ENCODE measurements around the gene EPN1.

Gene EPN1

GRCh38 chr19:55680339-55681130, 5.5 kb downstream of the EPN1 start:
- no peak for DNase-seq

DNA sequence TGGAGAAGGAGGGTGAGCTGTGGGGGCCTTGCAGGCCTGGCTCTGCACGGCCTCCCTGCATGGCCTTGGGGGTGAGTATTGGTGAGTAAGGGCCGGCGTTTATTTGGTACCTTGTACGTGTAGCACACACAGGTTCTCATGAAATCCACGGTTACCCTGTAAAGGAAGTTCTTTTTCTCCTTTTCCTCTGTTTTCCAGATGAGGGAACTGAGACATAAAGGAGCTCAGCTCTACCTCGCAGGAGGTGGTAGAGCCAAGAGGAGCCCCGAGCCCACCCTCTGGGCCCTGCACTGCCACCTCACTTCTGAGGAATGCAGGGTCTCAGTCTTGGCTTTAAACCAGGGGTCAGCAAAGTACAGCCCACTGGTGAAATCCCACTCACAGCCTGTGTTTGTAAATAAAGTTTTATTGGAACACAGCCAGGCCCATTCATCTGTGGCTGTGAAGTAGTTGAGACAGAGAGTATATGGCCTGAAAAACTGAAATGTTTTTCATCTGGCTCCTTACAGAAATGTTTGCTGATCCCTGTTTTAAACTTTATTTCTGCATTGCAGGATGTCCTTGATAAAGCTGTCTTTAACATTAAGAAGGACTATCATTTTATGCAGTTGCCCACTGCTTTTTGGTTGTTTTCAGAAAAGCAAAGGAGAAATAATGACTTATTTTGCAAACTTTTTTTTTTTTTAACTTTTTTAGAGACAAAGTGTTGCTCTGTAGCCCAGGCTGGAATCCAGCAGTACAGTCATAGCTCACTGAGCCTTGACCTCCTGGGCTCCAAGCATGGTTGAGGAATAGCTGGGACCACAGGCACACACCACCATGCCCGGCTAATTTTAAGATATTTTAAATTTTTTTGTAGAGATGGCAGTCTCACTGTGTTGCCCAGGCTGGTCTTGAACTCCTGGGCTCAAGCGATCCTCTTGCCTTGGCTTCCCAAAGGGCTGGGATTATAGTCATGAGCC, 6.4 kb downstream of the EPN1 start:
- DNase-seq = no peak

- no peak for DNase-seq
Measured at GRCh38 chr19:55683449-55684261, 8.6 kb downstream of the EPN1 start.

DNA sequence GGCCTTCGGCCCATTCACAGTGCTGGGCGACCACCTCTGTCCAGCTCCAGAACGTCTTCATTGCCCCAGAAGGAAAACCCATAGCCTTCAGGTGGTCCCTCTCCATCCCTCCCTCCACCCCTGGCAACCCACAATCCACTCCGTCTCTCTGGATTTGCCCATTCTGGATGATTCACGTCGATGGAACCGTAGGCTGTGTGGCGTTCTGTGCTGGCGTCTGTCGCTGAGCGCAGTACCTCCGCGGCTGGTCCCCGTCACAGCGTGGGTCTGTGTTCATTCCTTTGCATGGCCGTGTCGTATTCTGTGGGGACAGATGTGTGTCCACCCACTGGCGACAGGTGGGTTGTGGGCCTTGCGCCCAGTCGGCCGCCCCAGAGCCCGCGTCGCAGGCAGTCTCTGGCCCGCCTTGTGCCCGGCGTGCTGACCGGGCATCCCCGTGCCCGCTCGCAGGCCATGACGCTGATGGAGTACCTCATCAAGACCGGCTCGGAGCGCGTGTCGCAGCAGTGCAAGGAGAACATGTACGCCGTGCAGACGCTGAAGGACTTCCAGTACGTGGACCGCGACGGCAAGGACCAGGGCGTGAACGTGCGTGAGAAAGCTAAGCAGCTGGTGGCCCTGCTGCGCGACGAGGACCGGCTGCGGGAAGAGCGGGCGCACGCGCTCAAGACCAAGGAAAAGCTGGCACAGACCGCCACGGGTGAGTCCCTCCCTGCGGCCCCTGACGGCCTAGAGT, 10.1 kb downstream of the EPN1 start:
- no peak for DNase-seq

GRCh38 chr19:55685776-55686175, 10.8 kb downstream of the EPN1 start:
- DNase-seq = no peak

DNA sequence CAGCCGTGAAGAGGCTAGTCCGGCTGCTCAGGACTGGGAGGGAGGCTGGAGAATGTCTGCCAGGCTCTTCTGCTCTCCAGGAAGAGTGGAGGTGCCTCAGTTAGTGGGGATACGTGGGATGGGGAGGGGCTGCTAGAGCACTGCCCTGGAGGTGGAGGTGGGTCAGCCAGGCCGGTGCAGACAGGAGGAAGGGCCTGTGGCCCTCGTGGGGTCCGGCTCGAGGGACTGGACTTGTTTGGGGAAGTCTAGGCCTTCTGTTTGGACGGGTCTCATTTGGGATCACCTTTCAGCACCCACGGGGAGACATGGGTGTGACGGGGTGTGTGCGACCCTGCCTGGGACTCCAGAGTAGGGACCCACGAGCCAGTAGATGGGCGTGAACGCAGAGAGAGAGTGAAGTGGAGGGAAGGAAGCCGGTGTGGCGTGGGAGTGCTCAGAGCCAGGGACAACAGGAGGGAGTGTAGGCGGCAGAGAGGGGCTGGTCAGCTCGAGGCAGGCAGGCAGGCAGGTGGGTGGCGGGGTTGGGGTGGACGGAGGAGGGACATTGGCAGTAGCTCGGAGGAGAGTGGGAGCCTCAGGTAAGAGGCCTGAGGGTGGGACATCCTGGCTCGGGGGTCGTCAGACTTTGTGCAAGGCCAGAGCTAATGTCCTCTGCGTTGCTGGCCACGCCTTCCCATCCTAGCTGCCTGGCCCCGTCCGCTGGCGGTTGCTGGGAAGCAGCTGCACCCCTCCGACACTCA, 11.5 kb downstream of the EPN1 start:
- no peak for DNase-seq

DNA sequence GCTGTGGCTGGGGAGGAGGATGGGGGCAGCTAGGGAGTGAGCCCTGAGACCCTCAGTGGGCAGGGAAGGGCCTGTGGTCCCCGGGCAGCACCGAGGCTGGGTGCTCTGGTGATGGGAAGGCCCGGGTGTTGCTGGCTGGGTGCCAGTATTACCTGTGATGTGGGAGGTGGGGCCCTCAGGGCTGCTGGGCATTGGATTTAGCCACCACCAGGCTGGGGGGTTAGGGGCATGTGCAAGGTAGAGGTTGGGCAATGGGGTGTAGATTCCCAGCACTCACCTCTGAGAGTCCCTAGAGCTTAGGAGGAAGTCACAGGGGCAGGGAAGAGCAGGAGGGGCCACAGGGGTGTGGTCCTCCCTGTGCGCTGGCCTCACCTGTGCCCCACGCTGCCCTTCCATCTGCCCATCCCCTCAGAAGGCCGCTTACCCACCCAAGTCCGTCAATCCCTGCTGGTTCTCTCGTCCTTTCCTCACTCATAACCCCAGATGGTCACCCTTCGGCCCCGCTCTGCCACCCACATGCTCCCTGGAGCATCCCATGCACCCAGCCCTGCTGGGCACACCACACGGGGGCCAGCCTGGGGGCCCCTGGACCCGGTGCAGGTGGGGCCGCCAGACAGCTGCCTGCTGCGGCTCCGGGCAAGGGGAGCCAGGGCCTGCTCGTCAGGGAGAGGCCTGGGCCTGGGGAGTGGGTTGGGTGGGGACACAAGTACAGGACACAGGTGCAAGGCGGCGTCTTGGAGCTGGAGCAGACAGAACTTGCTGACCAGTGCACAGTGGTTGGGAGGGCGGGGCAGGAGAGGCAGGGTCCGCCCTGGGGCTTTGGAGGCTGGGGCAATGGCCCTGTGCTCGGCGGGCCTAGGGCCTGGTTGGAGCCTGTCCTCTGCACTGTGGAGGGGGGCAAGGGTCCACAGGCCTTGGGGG, 12.5 kb downstream of the EPN1 start:
- no peak for DNase-seq

DNA sequence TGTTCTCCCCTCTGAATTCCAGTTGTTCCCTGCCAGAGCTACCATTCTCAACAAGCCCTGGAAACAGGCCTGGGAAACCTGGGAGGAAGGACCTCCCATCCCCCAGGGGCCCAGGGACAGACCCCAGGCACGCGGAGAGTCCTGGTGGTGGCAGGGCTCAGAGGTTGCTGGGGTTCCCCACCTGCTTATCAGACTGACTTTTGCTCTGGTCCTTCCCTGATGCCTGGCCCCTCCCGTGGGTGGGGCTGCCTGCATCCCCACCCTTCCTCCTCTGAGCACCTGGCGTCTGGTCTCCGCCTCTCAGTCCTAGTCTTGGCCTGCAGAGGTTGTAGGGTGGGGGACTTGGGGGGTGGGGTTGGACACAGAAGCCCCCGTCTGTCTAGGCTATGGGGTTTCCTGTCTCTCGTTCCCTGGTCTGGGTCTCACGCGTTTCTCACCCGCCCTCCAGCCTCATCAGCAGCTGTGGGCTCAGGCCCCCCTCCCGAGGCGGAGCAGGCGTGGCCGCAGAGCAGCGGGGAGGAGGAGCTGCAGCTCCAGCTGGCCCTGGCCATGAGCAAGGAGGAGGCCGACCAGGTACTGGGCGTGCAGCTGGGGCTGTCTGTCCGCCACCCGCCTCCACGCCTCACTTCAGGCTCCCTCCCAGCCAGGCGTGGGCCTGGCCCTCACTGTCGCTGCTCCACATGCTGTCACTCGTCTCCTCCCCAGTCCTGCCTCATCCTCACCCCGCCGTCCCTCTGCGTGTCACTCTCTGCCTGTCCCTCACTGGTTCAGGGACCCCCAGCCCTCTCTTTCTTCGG, 13.6 kb downstream of the EPN1 start:
- no peak for DNase-seq

DNA sequence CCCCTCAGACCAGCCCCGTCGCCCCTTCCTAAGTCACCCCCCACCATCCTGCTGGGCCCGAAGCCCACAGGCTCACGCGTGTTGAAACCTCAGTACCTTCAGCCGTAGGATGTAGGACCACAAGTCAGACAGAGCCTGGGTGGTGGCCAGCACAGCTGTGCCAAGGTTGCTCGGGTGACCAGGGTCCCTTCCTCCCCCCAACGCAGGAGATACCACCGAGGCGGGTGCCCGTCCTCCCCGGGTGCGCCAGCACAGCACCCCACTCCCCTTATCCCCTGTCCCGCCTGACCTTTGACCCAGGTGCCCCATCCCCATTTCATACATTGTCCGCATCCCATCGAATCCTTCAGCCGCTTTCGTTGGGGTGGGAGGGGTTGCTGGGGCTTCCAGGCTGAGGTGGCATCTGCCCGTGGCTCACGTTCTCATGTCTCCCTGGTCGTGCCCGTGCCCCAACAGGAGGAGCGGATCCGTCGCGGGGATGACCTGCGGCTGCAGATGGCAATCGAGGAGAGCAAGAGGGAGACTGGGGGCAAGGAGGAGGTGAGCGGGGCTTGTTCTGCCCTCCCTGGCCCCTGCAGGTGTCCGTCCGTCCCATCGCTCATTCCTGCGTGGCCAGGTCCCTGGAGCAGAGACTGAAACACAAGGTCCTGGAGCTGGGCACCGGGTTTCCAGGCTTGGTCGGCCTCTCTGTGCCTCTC, 14.5 kb downstream of the EPN1 start:
- DNase-seq = no peak

DNA sequence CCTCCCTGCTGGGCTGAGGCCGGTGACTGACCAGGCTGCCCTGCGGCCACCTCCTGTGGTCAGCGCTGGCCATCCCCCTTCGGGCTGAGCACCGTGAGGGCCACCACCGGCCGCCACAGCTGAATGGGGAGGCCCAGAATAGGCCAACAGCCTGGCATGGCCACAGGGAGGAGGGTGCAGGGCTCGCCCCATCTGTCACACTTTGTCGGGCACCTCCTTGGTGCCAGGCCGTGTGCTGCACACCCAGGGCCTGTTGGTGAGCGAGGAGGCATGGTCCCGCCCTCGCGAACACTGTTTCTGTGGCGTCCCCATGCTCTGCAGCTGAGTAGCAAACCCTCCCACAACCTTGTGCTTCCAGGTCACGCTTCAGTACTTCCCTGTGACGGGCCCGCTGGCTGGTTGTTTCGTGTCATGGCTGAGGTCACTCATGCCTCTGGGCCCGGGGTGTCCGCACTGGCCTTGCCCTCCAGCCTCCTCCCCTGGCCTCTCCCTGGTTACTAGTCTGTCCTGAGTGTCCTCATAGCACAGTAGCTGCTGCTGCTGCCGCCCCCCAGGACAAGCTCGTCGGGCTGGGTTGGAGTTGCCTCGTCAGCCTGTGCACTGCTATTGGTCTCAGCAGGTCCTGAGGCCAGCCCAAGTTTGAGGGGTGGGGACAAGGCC, 15.2 kb downstream of the EPN1 start:
- no peak for DNase-seq

GRCh38 chr19:55690769-55691545, 15.9 kb downstream of the EPN1 start:
- no peak for DNase-seq

DNA sequence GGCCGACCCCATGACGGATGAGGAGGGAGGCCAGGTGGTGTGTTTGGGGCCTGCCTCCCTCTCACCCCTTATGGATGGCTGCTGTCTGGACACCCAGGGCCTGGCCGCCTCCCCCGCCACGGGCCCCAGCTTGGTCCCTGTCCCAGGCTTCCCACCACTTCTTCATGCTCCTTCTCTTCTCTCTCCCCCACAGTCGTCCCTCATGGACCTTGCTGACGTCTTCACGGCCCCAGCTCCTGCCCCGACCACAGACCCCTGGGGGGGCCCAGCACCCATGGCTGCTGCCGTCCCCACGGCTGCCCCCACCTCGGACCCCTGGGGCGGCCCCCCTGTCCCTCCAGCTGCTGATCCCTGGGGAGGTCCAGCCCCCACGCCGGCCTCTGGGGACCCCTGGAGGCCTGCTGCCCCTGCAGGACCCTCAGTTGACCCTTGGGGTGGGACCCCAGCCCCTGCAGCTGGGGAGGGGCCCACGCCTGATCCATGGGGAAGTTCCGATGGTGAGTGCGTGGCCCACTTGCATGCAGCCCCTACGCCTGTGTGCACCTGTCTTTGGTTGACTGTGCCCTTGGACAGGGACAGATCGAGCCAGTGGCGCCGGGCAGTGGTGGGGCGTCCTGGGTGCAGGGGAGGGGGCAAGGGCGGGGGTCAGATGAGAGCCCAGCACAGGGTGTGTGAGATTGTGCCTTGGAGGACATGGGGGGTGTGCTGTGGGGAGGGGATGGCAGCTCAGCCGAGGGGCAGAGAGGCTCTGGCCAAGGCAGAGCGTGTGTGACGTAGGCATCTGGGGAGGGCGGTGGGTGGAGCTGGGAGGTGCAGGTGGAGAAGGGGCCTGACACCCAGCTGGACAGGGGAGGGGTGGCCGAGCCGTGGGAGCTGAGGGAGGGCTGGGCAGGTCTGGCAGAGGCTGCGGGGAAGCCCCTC, 16.8 kb downstream of the EPN1 start:
- DNase-seq = no peak

- DNase-seq = no peak
Measured at GRCh38 chr19:55692681-55693081, 17.7 kb downstream of the EPN1 start.

DNA sequence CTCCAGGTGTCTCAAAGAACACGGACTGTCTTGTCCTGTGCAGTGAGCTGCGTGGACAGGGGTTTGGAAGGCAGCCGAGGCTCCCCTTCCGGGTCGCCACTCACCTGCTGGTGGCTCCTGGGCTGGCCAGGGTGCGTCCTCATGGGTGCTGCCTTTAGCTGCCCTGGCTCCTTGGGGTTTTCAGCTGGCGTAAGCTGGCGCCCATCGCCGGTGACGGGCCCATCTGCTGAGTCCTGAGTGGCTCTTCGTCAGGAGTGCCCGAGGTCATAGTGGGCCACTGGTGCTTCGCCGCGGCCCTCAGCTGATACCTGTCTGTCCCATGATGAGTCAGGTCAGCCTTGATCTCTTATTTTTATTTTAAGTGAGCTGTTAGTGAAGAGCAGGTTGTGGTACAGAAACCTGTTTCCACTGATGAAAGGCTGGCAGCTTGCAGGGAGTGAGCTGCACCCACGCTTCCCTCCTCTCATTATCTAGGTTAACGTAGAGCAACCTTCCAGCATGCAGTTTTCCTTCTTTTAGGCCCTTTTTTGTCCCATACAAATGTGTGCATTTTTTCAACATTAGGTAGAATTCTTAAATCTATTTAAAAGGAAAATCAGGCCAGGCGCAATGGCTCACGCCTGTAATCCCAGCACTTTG, 18.4 kb downstream of the EPN1 start:
- no peak for DNase-seq

- DNase-seq = no peak
Measured at GRCh38 chr19:55694241-55694655, 19.2 kb downstream of the EPN1 start.
